Measurements from ENCODE around the gene S100A11.

Gene S100A11

GRCh38 chr1:152029929-152030211, 6.9 kb downstream of the S100A11 start:
- no peak for TF ChIP-seq REST (IDR thresholded peaks at IDR 0.05; ENCODE audit: low read depth)
- no peak for TF ChIP-seq YY1 (IDR thresholded peaks at IDR 0.05; ENCODE audit: low read depth)
- no peak for TF ChIP-seq FOXM1 (IDR thresholded peaks at IDR 0.05; ENCODE audit: borderline replicate concordance, low read depth)
- no peak for TF ChIP-seq ZBTB7A (IDR thresholded peaks at IDR 0.05; ENCODE audit: low read depth)
- no peak for TF ChIP-seq NFIC (IDR thresholded peaks at IDR 0.05)
- no peak for TF ChIP-seq TCF12 (IDR thresholded peaks at IDR 0.05; ENCODE audit: low read depth)
- TF ChIP-seq EP300 (IDR thresholded peaks at IDR 0.05; ENCODE audit: borderline replicate concordance): no peak
- no peak for TF ChIP-seq USF1 (IDR thresholded peaks at IDR 0.05)
- TF ChIP-seq TAF1 (IDR thresholded peaks at IDR 0.05; ENCODE audit: low read depth): no peak
- no peak for TF ChIP-seq MAX (IDR thresholded peaks at IDR 0.05)
- TF ChIP-seq EGR1 (IDR thresholded peaks at IDR 0.05): no peak
- TF ChIP-seq CREB1 (IDR thresholded peaks at IDR 0.05; ENCODE audit: low read depth): no peak
- no peak for TF ChIP-seq RAD21 (IDR thresholded peaks at IDR 0.05; ENCODE audit: low read depth)
- TF ChIP-seq CEBPB (IDR thresholded peaks at IDR 0.05): no peak
- TF ChIP-seq TEAD4 (IDR thresholded peaks at IDR 0.05): no peak

- TF ChIP-seq REST (IDR thresholded peaks at IDR 0.05; ENCODE audit: low read depth) (no peak), CEBPB (IDR thresholded peaks at IDR 0.05) (peak; percentile 74)
Observed at GRCh38 chr1:152029144-152029928, 7.5 kb downstream of the S100A11 start.

GRCh38 chr1:152026895-152027294, 9.9 kb downstream of the S100A11 start:
- no peak for TF ChIP-seq REST (IDR thresholded peaks at IDR 0.05; ENCODE audit: low read depth)
- TF ChIP-seq FOXM1 (IDR thresholded peaks at IDR 0.05; ENCODE audit: borderline replicate concordance, low read depth): no peak
- no peak for TF ChIP-seq ZBTB7A (IDR thresholded peaks at IDR 0.05; ENCODE audit: low read depth)
- no peak for TF ChIP-seq TAF1 (IDR thresholded peaks at IDR 0.05; ENCODE audit: low read depth)
- no peak for TF ChIP-seq CREB1 (IDR thresholded peaks at IDR 0.05; ENCODE audit: low read depth)
- TF ChIP-seq EP300 (IDR thresholded peaks at IDR 0.05; ENCODE audit: borderline replicate concordance): no peak
- no peak for TF ChIP-seq EGR1 (IDR thresholded peaks at IDR 0.05)
- no peak for TF ChIP-seq TCF12 (IDR thresholded peaks at IDR 0.05; ENCODE audit: low read depth)
- TF ChIP-seq CEBPB (IDR thresholded peaks at IDR 0.05): no peak
- no peak for TF ChIP-seq TEAD4 (IDR thresholded peaks at IDR 0.05)
- no peak for TF ChIP-seq YY1 (IDR thresholded peaks at IDR 0.05; ENCODE audit: low read depth)
- no peak for TF ChIP-seq MAX (IDR thresholded peaks at IDR 0.05)
- TF ChIP-seq USF1 (IDR thresholded peaks at IDR 0.05): no peak
- TF ChIP-seq RAD21 (IDR thresholded peaks at IDR 0.05; ENCODE audit: low read depth): no peak
- no peak for TF ChIP-seq NFIC (IDR thresholded peaks at IDR 0.05)

GRCh38 chr1:152024223-152024622, 12.6 kb downstream of the S100A11 start:
- no peak; the same call in 1 of the 2 replicates for TF ChIP-seq TCF12 (IDR thresholded peaks at IDR 0.05; ENCODE audit: low read depth)
- TF ChIP-seq EP300 (IDR thresholded peaks at IDR 0.05; ENCODE audit: borderline replicate concordance): peak; percentile 47; the same call in 1 of the 2 replicates
- no peak for TF ChIP-seq USF1 (IDR thresholded peaks at IDR 0.05)
- no peak for TF ChIP-seq CEBPB (IDR thresholded peaks at IDR 0.05)
- TF ChIP-seq EGR1 (IDR thresholded peaks at IDR 0.05): no peak
- TF ChIP-seq TEAD4 (IDR thresholded peaks at IDR 0.05): no peak
